Posterior vena cava (tissue), 2 donors: ENCODE measurements around the gene BBS7. TPM values are rescaled to one million over a fixed set of nuclear protein-coding genes. Genes with fewer than 3 reads are reported as not detected.

ENCODE experiments used
- DNase-seq: peaks from one replicate; pipeline ENCODE4 v3.0.0-alpha.2; 2020; ENCODE audit warnings: low spot score
- intact Hi-C, 2 donors: fragments of 100-400 bp; cut with DNase I; formaldehyde crosslinking; loops; one replicate each; pipeline versions ENCODE4 v1.14.1 to v1.14.2; 2022 to 2023
- total RNA-seq, 2 donors: library from RNA; stranded (reverse); fragmentation: NEBNext Ultra II Directional; extraction: Animal tissue kit (Norgen Biotek cat#: 25700); gene quantifications; one replicate each; pipeline ENCODE4 v1.2.1, GENCODE V29; 2021
- donor health status: DM: yes; HTN: yes; CAD: no.
- donor health status: DM: yes; HTN: yes; CAD: no.

Gene BBS7
- total RNA-seq, 2 donors from 2014 or later = 21.6 to 21.8 TPM

- intact Hi-C loops = no loop called here
These were observed 71.0 kb downstream of the BBS7 start for GRCh38 chr4:121799208-121799823.

DNA sequence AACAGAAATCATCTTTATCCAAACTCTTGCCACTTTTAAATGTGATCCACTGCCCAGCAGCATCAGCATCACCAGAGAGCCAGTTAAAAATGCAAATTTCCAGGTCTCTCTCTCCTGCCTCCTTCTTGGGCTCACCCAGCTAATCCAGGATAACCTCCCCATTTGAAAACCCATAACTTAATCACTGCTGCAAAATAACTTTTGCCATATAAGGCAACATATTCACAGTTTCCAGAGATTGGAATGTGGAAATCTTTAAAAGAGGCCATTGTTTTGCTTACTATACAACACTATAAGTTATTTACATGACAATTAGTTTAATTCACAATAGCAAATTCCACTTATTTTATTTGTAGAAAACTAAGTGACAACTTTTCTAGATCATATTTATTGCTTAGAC lies 74.0 kb downstream of the BBS7 start:
- intact Hi-C loops = no loop called here

More at GRCh38 chr4:121799208-121799823, 71.0 kb downstream of the BBS7 start:
- no peak for DNase-seq

GRCh38 chr4:121794505-121795188 lies 75.6 kb downstream of the BBS7 start:
- no peak for DNase-seq
- intact Hi-C loops = no loop called here

More for the DNA sequence above, 74.0 kb downstream of the BBS7 start:
- no peak for DNase-seq

DNA sequence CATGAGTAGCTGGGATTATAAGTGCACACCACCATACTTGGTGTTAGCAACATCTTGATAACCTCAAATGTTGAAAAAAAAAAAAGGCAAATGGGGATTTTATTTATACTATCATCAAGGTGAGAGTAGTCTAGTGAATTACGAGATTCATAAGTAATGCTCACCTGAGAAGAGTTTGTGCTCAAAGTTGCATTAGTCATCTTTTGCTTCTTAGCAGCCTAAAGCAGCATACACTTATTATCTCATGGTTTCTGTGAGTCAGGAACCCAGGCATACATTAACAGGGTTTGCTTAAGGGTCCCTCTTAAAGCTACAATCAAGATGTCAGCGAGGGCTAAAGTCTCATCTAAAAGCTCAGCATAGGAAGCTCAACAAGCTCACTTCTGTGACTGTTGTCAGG lies 77.3 kb downstream of the BBS7 start:
- DNase-seq = no peak
- intact Hi-C loops = no loop called here

GRCh38 chr4:121791481-121791880 lies 78.8 kb downstream of the BBS7 start:
- intact Hi-C loops = no loop called here
- no peak for DNase-seq

DNA sequence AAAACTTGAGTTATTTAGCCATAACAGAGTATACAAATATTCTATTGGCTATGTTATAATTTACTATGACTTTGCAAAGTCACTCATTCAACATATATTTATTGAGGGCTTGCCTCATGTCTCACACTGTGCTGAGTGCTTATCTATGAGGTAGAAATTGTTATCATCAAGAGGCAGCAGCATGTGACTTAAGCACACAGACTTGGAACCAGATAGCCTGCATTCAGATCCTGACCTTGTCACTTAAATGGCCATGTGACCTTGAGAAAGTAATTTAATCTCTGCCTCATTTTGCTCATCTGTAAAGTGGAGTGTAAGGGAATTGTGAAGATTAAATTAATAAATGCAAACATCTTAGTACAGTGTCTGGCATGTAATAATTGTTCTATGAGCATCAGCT lies 79.3 kb downstream of the BBS7 start:
- intact Hi-C loops = no loop called here
- DNase-seq = no peak

DNA sequence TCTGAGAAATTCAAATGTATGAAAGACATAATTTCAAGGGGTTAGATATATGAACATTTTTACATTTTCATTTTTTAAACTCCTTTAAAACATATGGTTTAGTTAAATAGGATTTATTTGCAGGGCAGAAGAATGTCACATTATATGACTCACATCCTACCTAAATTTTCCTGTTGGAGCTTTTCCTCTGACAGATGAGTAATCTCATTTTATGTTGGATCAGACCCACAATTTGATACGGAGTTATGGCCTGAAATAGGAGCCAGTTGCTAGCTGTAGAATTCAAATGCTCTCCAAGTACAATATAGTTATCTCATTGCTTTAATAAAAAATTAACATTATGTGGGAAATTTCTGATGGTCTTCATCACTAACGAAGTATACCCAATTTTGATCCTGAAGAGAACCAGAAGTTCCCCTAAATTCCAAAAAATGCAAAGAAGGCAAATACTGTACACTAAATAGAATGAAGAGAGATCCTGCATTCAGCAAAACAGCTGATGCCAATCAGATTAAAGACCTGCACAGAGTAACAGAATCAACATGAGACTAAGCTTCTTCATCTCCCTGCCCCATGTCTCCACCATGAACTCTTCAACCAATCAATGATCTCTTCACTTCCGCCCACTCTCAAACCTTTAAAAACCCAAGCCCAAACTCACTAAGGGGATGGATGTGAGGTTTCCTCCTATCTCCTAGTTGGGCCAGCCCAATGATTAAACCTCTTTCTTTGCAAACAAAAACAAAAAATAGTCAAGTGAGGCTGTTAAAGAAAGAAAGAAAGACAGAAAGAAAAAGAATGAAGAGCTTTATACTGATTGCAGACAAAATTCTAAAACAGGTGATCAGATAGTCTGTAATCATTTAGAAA lies 80.1 kb downstream of the BBS7 start:
- DNase-seq = no peak
- intact Hi-C loops = no loop called here

DNA sequence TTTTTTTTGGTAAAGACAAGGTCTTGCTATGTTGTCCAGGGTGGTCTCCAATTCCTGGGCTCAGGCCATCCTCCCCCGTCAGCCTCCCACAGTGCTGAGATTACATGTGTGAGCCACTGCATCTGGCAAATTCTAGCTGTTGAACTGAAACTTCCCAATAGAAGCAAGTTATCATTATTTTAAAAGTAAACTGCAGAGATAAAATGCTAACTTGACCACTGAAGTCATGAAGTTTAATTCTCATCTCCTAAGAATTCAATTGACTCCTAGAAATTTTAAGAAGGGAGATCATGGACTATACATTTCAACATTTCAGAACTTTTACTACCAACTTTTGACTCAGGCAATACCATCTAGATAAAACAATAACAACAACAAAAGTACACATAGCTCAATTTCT lies 80.8 kb downstream of the BBS7 start:
- DNase-seq = no peak
- intact Hi-C loops = no loop called here

DNA sequence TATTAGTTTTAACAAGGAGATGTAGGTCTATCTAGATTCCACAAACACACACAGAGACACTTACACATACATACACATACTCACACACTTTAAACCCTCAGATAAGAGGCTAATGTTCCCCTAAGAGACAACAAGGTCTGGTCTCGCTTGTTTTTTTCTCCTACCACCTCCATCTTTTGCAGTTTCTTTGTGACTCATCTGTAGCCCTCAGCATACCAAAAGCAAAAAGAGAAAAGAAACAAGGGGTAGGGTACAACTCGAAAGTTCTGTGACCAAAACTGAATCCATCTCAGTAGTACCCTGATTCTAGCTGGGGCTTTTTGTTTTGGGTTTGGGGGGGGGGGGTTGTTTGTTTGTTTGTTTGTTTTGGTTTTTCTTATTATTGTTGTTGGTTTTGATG lies 81.4 kb downstream of the BBS7 start:
- intact Hi-C loops = no loop called here
- no peak for DNase-seq

GRCh38 chr4:121786221-121786620 lies 84.1 kb downstream of the BBS7 start:
- intact Hi-C loops = no loop called here

GRCh38 chr4:121785479-121785878 lies 84.8 kb downstream of the BBS7 start:
- no peak for DNase-seq
- intact Hi-C loops = no loop called here

More at GRCh38 chr4:121786221-121786620, 84.1 kb downstream of the BBS7 start:
- DNase-seq = no peak

DNA sequence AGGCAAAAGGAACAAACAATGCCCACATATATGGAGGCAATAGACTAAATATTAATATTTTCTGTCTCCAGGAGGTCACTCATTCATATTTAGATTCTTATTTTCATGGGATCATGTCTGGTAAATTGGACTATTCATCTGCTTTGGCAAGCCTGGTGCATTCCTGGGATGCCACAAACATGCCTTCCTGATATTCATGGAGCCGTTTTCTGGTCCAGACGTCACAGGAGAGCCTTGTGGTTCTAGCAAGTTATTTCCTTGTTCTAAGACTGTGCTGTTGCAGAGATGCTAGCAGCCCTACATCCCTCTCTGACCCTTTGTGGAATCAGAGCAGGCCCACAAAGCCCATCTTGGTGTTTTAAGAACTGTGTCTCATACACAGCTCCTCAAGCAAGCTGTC lies 85.3 kb downstream of the BBS7 start:
- intact Hi-C loops = no loop called here
- DNase-seq = no peak

DNA sequence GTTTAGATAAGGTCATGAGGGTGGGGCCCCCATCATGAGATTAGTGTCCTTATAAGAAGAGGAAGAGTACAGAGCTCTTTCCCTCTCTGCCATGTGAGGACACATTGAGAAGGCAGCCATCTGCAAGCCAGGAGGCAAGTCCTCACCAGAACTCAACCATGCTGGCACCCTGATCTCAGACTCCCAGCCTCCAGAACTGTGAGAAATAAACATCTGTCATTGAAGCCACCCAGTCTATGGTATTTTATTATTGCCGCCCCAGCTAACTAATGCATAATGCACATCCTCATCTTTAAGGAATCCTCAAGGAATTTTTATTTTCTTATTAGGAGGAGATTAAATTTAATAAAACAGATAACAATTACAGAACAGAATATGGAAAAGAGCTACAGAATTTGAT lies 85.9 kb downstream of the BBS7 start:
- no peak for DNase-seq
- intact Hi-C loops = no loop called here

DNA sequence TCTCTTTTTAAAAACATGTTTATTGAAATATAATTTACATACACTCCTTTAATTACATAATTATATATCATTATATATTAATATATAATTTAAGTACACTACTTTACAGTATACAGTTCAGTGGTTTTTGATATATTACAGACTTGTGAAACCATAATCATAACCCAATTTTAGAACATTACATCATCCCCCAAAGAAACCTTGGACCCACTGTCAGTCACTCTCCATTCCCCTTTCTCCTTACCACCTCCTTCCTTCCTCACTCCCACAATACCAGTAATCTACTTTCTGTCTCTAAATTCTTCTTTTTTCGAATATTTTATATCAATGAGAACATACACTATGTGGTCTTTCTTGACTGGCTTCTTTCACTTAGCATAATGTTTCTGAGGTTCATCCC lies 87.1 kb downstream of the BBS7 start:
- intact Hi-C loops = no loop called here
- no peak for DNase-seq

GRCh38 chr4:121778991-121779628 lies 91.2 kb downstream of the BBS7 start:
- intact Hi-C loops = no loop called here
- DNase-seq = no peak

DNA sequence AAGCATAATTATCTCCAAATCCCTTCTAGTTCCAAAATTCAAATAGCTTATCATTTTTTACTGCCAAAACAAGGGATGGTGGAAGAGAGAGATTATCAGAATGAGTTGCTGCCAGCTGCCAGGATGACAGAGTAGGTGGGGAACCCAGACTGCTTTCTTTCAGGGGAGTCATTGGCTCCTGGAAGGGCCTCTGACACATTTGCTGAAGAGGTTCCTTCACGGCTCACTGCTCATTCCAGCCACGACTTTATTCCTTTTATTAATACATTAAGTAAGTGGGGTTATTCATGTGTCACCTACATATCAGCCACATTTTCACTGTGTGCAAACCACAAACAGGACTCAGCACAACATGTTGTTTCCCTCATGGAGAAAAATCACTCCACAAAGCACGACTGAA lies 92.6 kb downstream of the BBS7 start:
- DNase-seq = no peak
- intact Hi-C loops = no loop called here

- intact Hi-C loops = no loop called here
- no peak for DNase-seq
These were observed 93.5 kb downstream of the BBS7 start for GRCh38 chr4:121776610-121777401.
